Peyer's patch (tissue), 4 donors: Measurements from ENCODE around the gene CTNNA2. TPM values are rescaled to one million over a fixed set of nuclear protein-coding genes. Genes with fewer than 3 reads are reported as not detected.
"Not testable (repeated sequence)": the region's sequence is repeated elsewhere in the genome, so short reads cannot be mapped to it uniquely, and the experiment has no call there.

Experiments
- DNase-seq, 3 donors: peaks; one replicate each; pipeline ENCODE4 v3.0.0-alpha.2; 2017 to 2019
- H3K27ac ChIP-seq, 4 donors: fragments of 200-600 bp; sonication (generic); one replicate each; pipeline ENCODE4 v1.5.1; 2016 to 2019
- H3K27me3 ChIP-seq, 2 donors: fragments of 200-600 bp; sonication (generic); one replicate each; pipeline ENCODE4 v1.5.1; 2019
- H3K36me3 ChIP-seq, 3 donors: fragments of 200-600 bp; sonication (generic); one replicate each; pipeline ENCODE4 v1.5.1; 2016 to 2019
- H3K4me1 ChIP-seq, 4 donors: fragments of 200-600 bp; sonication (generic); one replicate each; pipeline ENCODE4 v1.5.1; 2016 to 2019
- H3K4me3 ChIP-seq, 4 donors: fragments of 200-600 bp; sonication (generic); 1 replicate in 3 of 4; 2 replicates in 1 of 4; pipeline ENCODE4 v1.5.1; 2016 to 2019; ENCODE audit warnings: mild to moderate bottlenecking in 1 of 4
- H3K9me3 ChIP-seq, 4 donors: fragments of 200-600 bp; sonication (generic); one replicate each; pipeline ENCODE4 v1.5.1; 2016 to 2019; ENCODE audit warnings: mild to moderate bottlenecking in 1 of 4
- CTCF ChIP-seq, 6 experiments: fragments of 450-650 bp in 4 of 6; fragments of 200-600 bp in 2 of 6; sonication (generic) in 1 of 6; IDR thresholded peaks; one replicate each; pipeline ENCODE4 v1.5.1; 2017 to 2019; ENCODE audit warnings: antibody characterized with exemption in 6 of 6, mild to moderate bottlenecking in 3 of 6, moderate library complexity in 1 of 6
- POLR2A ChIP-seq, 2 donors: fragments of 450-650 bp; IDR thresholded peaks; one replicate each; pipeline ENCODE4 v1.5.1; 2017; ENCODE audit warnings: antibody characterized with exemption in 2 of 2, mild to moderate bottlenecking in 2 of 2, moderate library complexity in 2 of 2
- total RNA-seq, 4 donors: library from RNA; depleted of rRNA; stranded (reverse); fragments of >200 nt; gene quantifications; one replicate each; pipeline ENCODE4 v1.1.0, GENCODE V29; 2016

Gene CTNNA2
- total RNA-seq, 4 donors from 2014 or later, result 0.67 to 5.3 (median 0.88) TPM; not detected in 1

- no peaks in the 10 kb centered on the region for H3K27me3 ChIP-seq
- H3K4me1 ChIP-seq, result no peaks in the 10 kb centered on the region
- no peak for DNase-seq
- no peaks in the 10 kb centered on the region for H3K36me3 ChIP-seq
- no peak for TF ChIP-seq POLR2A (IDR thresholded peaks at IDR 0.05)
- no peak for TF ChIP-seq CTCF (IDR thresholded peaks at IDR 0.05)
- H3K9me3 ChIP-seq, result no peaks in the 10 kb centered on the region
- no peak overlapping the region for H3K27ac ChIP-seq
- no peak overlapping the region for H3K4me3 ChIP-seq
Measured at GRCh38 chr2:80190166-80190565, 677.3 kb downstream of the CTNNA2 start.

DNA sequence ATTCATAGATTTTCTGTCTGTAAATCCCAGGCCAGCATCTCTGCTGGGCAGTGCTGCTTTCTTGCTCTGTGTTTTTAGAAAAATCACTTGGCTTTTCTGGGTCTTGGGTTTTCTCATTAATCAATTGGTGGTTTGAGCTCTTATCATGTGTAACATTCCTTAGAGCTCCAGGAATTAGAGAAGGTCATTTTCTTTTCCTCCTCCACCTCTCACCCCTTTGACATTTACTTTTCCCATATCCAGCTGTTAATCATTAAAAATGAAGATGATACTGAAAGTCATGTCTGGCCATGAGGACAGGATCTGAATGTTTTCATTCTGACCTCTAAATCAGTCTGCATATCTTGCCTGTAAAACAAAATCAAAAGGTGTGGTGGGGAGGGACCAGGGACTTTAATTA is 680.7 kb downstream of the CTNNA2 start:
- DNase-seq, result no peak
- Histone ChIP-seq H3K9me3 (no peaks in the 10 kb centered on the region), H3K36me3 (no peaks in the 10 kb centered on the region), H3K4me3 (no peak overlapping the region), H3K27ac (no peak overlapping the region), H3K27me3 (no peaks in the 10 kb centered on the region), H3K4me1 (no peaks in the 10 kb centered on the region)
- TF ChIP-seq POLR2A (IDR thresholded peaks at IDR 0.05) (no peak), CTCF (IDR thresholded peaks at IDR 0.05) (no peak)

DNA sequence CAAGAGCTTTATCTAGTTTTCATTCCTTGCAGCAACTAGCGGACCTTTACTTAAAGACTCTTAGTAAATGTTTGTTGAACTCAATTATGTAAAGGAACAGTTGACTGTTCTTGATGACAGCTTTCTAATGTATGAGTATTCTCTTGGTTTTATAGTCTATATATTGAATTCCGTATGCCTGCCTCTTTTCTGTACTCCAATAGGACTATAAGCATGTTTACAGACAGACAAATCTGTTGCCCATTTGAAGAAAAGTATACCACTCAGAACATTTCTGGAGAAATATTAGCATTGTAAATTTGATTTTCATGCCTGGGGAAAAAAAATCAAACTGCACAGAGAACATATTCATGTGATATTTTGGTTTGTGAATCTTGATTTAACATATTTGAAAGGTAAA is 682.2 kb downstream of the CTNNA2 start:
- Histone ChIP-seq H3K4me1 (no peaks in the 10 kb centered on the region), H3K27me3 (no peaks in the 10 kb centered on the region), H3K4me3 (no peak overlapping the region), H3K36me3 (no peaks in the 10 kb centered on the region), H3K27ac (no peak overlapping the region), H3K9me3 (no peaks in the 10 kb centered on the region)
- TF ChIP-seq POLR2A (IDR thresholded peaks at IDR 0.05), result no peak
- TF ChIP-seq CTCF (IDR thresholded peaks at IDR 0.05), result no peak
- no peak for DNase-seq

- Histone ChIP-seq H3K4me1 (no peaks in the 10 kb centered on the region), H3K27me3 (no peaks in the 10 kb centered on the region), H3K36me3 (no peaks in the 10 kb centered on the region), H3K27ac (no peak overlapping the region), H3K4me3 (no peak overlapping the region), H3K9me3 (no peaks in the 10 kb centered on the region)
- no peak for DNase-seq
- TF ChIP-seq POLR2A (IDR thresholded peaks at IDR 0.05) (no peak), CTCF (IDR thresholded peaks at IDR 0.05) (no peak)
Measured at GRCh38 chr2:80198042-80198441, 685.2 kb downstream of the CTNNA2 start.

- H3K4me3 ChIP-seq, result no peak overlapping the region
Measured at GRCh38 chr2:80199504-80199903, 686.7 kb downstream of the CTNNA2 start.

DNA sequence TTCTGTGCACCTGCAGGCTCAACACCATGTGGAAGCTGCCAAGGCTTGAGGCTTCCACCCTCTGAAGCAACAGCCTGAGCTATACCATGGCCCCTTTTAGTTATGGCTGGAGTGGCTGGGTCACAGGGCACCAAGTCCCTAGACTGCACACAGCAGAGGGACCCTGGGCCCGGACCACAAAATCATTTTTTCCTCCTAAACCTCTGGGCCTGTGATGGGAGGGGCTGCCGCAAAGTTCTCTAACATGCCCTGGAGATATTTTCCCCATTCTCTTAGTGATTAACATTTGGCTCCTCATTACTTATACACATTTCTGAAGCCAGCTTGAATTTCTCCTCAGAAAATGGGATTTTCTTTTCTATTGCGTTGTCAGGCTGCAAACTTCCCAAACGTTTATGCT is 691.1 kb downstream of the CTNNA2 start:
- not testable (repeated sequence) for H3K4me1 ChIP-seq, H3K36me3 ChIP-seq, H3K27ac ChIP-seq, H3K27me3 ChIP-seq, DNase-seq, H3K9me3 ChIP-seq, H3K4me3 ChIP-seq

More at GRCh38 chr2:80199504-80199903, 686.7 kb downstream of the CTNNA2 start:
- no peak for DNase-seq
- no peak for TF ChIP-seq CTCF (IDR thresholded peaks at IDR 0.05)
- no peak for TF ChIP-seq POLR2A (IDR thresholded peaks at IDR 0.05)
- Histone ChIP-seq H3K27ac (no peak overlapping the region), H3K4me1 (no peaks in the 10 kb centered on the region), H3K36me3 (no peaks in the 10 kb centered on the region), H3K9me3 (no peaks in the 10 kb centered on the region), H3K27me3 (no peaks in the 10 kb centered on the region)
